Psoas muscle (tissue), 8 donors: Measurements from ENCODE around the gene GPC6. TPM values are rescaled to one million over a fixed set of nuclear protein-coding genes. Genes with fewer than 3 reads are reported as not detected.

Source experiments
- ATAC-seq, 4 donors: fragments of 200-7000 bp; cut with Tn5 transposase; one replicate each; pipeline ENCODE4 v1.9.1; 2020; ENCODE audit warnings: moderate library complexity in 3 of 4, mild to moderate bottlenecking in 2 of 4
- DNase-seq, 2 donors: peaks; one replicate each; pipeline ENCODE4 v3.0.0-alpha.2; 2020
- H3K27ac ChIP-seq: fragments of 200-600 bp; one replicate; pipeline ENCODE4 v1.8.0; 2022
- H3K27me3 ChIP-seq, 3 donors: fragments of 200-600 bp in 1 of 3; one replicate each; pipeline versions ENCODE4 v1.6.1 to v1.8.0; 2013 to 2022; ENCODE audit warnings: low read length in 2 of 3, mild to moderate bottlenecking in 2 of 3, moderate library complexity in 1 of 3; ENCODE audit not compliant: insufficient read depth in 3 of 3
- H3K36me3 ChIP-seq, 2 donors: fragments of 200-600 bp in 1 of 2; one replicate each; pipeline versions ENCODE4 v1.6.1 to v1.8.0; 2013 to 2022; ENCODE audit warnings: low read depth in 1 of 2, mild to moderate bottlenecking in 1 of 2, moderate library complexity in 1 of 2; ENCODE audit not compliant: insufficient read depth in 1 of 2
- H3K4me1 ChIP-seq: fragments of 200-600 bp; one replicate; pipeline ENCODE4 v1.8.0; 2022
- H3K4me3 ChIP-seq: fragments of 200-600 bp; one replicate; pipeline ENCODE4 v1.8.0; 2022; ENCODE audit warnings: mild to moderate bottlenecking
- H3K9me3 ChIP-seq: fragments of 200-600 bp; one replicate; pipeline ENCODE4 v1.8.0; 2022
- CTCF ChIP-seq: fragments of 200-600 bp; IDR thresholded peaks from one replicate; pipeline ENCODE4 v1.8.0; 2022; ENCODE audit warnings: antibody characterized with exemption
- WGBS, 3 donors: extraction: QIAGEN DNeasy Blood & Tissue Kit; methylation state at CpG; one replicate each; pipeline versions ENCODE4 v1.1.6 to v1.1.7; 2013; 5-methylcytosine and 5-hydroxymethylcytosine counted together
- intact Hi-C, 2 donors: fragments of 100-400 bp; cut with DNase I; formaldehyde crosslinking; loops; one replicate each; pipeline versions ENCODE4 v1.11.0 to v1.14.2; 2022
- polyA plus RNA-seq, 3 donors: library from polyadenylated mRNA; stranded (reverse); fragments of 200-250 nt; gene quantifications; one replicate each; pipeline ENCODE4 v1.2.3, GENCODE V29; 2013
- total RNA-seq, 4 donors: library from RNA; stranded (reverse); fragmentation: NEBNext Ultra II Directional in 2 of 4; extraction: Animal tissue kit (Norgen Biotek cat#: 25700) in 2 of 4; gene quantifications; one replicate each; pipeline versions ENCODE4 v1.2.1 to v1.2.4, GENCODE V29; 2021 to 2023
- donor health status: healthy with polysubstance abuse.
- donor health status: DM: no; HTN: no; CAD: no; lungs with moderate emphysema.
- donor health status: Bipolar disorder and iron deficiency.
- donor health status: healthy.
- donor health status: DM: yes; HTN: yes; CAD: no.
- donor health status: DM: no; HTN: no; CAD: no.
- donor health status: DM: no; HTN: no; CAD: no.
- donor health status: DM: yes; HTN: yes; CAD: no.

GPC6 gene
- total and polyA plus RNA-seq, 7 donors, result 0.07 to 3.7 (median 0.57) TPM

DNA sequence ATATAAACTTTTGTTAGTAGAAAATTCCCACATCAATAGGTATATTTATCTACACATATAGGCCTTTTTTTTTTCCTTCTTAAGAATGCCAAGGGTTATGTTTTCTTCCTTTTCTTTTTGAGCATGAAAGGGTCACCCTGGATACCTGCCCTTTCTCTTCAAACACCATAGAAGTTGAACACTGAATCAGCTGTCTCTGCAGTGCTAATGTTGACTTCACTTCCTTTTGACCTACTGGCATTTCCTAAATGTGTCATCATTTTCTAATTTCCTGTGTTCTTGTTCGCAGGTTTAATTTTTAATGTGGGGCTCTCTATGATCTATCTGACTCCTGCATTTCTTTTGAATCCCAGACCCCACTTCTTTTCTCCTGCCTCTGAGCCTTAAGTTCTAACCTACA is 532.0 kb downstream of the GPC6 start:
- WGBS, 3 donors, result 77 to 79% (median 77%) methylated on average over 1 of the region's 1 CpG
- no peak overlapping the region for H3K4me3 ChIP-seq
- DNase-seq (no peak), ATAC-seq (no peak)
- no peaks in the 10 kb centered on the region for H3K36me3 ChIP-seq
- H3K9me3 ChIP-seq, result no peaks in the 10 kb centered on the region
- H3K27ac ChIP-seq, result no peak overlapping the region
- H3K4me1 ChIP-seq, result no peaks in the 10 kb centered on the region
- TF ChIP-seq CTCF, result no peak
- no peaks in the 10 kb centered on the region for H3K27me3 ChIP-seq
- intact Hi-C loops, result no loop called here

DNA sequence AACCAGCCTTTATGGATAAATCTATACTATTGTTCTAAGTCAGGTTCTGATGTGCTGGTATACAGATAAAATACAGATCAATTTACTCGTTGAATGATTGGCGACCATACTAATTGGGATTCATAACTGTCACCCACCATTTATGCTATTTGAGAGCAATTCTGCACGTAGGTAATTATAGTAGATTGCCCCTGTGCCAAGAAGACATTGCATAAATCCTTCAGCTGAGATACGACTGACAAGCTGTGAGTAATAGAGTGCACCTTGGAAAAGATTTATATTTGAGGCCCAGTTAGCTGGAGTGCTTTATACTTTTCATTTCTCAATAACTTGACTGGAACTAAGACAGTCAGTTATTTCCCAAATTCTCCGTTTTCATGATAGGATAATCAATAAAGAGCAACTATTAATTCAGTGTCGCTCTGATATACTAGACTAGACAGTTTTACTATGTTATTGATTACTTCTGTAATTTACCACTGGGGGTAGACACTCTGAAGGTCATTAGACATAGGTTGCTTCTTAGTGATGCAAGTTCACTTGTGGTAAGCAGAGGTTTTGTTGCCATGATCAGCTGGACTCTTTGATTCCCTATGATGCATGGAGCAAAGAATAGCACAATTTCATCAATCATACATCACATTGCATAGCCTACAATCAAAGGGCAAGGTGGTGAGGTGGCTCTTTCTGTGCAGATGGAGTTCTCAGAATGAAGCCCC is 536.3 kb downstream of the GPC6 start:
- intact Hi-C loops, result no loop called here
- H3K4me3 ChIP-seq, result no peak overlapping the region
- H3K4me1 ChIP-seq, result no peaks in the 10 kb centered on the region
- no peaks in the 10 kb centered on the region for H3K27me3 ChIP-seq
- ATAC-seq, result no peak
- DNase-seq, result no peak
- no peaks in the 10 kb centered on the region for H3K9me3 ChIP-seq
- H3K27ac ChIP-seq, result no peak overlapping the region
- no peaks in the 10 kb centered on the region for H3K36me3 ChIP-seq
- WGBS, 3 donors, result 72 to 80% (median 78%) methylated on average over 6 of the region's 6 CpGs
- TF ChIP-seq CTCF, result no peak

DNA sequence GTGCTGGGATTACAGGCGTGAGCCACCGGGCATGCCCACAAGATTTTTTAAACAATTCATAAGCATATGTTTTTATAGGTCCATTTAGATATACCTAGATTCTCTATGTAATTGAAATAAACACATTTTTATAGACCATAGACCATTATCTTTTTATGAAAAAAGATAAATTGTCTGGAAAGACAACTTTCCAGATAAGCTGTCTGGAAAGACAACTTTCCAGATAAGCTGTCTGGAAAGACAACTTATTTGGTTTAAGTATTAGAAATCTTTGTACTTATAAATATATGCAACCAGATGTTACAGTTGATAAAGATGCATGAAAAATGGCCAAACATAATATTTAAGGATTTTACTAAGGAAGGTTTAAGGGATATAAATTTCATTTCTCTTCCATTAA is 538.5 kb downstream of the GPC6 start:
- 90 to 95% (median 94%) methylated on average over 2 of the region's 2 CpGs for WGBS, 3 donors
- Histone ChIP-seq H3K27me3 (no peaks in the 10 kb centered on the region), H3K27ac (no peak overlapping the region), H3K4me3 (no peak overlapping the region), H3K36me3 (no peaks in the 10 kb centered on the region), H3K4me1 (no peaks in the 10 kb centered on the region), H3K9me3 (no peaks in the 10 kb centered on the region)
- no peak for ATAC-seq
- no peak for DNase-seq
- intact Hi-C loops, result no loop called here
- no peak for TF ChIP-seq CTCF

DNA sequence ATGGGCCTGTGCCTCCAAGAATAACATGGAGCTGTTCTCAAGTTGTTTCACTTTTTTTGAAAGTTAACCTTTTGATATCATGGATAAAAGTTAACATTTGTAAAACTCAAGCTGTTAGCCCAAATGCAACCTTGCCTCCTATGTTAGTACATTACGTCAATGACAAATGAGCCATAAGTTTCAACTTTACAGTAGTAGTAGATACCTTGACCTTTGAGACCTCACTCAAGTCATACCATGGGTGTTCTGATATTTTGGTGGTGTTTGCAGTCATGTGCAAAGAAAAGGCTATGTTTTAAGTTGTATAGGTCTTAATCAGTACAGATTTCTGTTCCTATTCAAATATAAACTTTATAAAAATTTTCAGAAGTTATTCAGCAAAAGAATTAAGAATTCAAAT is 539.2 kb downstream of the GPC6 start:
- Histone ChIP-seq H3K36me3 (no peaks in the 10 kb centered on the region), H3K27me3 (no peaks in the 10 kb centered on the region), H3K9me3 (no peaks in the 10 kb centered on the region), H3K4me3 (no peak overlapping the region), H3K4me1 (no peaks in the 10 kb centered on the region), H3K27ac (no peak overlapping the region)
- TF ChIP-seq CTCF, result no peak
- 93 to 97% (median 94%) methylated on average over 1 of the region's 1 CpG for WGBS, 3 donors
- intact Hi-C loops, result no loop called here
- DNase-seq (no peak), ATAC-seq (no peak)

GRCh38 chr13:93766719-93767118 is 540.1 kb downstream of the GPC6 start:
- no peak overlapping the region for H3K27ac ChIP-seq
- 22 to 53% (median 26%) methylated on average over 3 of the region's 3 CpGs for WGBS, 3 donors
- H3K4me3 ChIP-seq, result no peak overlapping the region
- TF ChIP-seq CTCF, result no peak
- intact Hi-C loops, result no loop called here
- no peaks in the 10 kb centered on the region for H3K27me3 ChIP-seq
- DNase-seq, result no peak
- no peaks in the 10 kb centered on the region for H3K36me3 ChIP-seq
- ATAC-seq, result no peak
- H3K9me3 ChIP-seq, result no peaks in the 10 kb centered on the region
- H3K4me1 ChIP-seq, result no peaks in the 10 kb centered on the region
